Measurements from ENCODE around the gene LIPJ.

DNA sequence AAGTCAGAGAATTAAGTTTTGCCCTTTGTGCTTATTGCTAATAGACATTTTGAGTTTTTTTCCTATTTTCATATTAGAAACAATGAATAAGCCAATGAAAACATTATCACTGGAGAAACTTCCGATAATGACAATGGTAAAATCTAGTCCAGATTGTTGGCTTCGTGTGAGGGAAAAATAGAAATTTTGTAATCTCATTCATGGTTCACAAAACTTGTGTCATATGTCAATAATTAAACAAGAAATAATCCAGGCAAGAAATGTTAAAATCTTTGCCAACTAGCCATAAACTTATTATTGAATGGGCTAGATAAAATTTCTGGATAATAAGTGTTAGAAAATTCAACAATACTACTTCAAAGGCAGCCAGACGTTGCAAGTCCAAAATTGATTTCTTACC lies 40.1 kb upstream of the LIPJ start:
- TF ChIP-seq FOSL2 (CRISPR knock-in tag; IDR thresholded peaks at IDR 0.05) (no peak), SIN3B (IDR thresholded peaks at IDR 0.05; ENCODE audit: low read length) (no peak), POLR2AphosphoS2 (IDR thresholded peaks at IDR 0.05; ENCODE audit: low read depth, low read length) (no peak), MAZ (IDR thresholded peaks at IDR 0.05; ENCODE audit: borderline replicate concordance, low read depth, low read length) (no peak), MAZ (CRISPR knock-in tag; IDR thresholded peaks at IDR 0.05; ENCODE audit: low read depth) (no peak)
- TF ChIP-seq, protein P1, sequence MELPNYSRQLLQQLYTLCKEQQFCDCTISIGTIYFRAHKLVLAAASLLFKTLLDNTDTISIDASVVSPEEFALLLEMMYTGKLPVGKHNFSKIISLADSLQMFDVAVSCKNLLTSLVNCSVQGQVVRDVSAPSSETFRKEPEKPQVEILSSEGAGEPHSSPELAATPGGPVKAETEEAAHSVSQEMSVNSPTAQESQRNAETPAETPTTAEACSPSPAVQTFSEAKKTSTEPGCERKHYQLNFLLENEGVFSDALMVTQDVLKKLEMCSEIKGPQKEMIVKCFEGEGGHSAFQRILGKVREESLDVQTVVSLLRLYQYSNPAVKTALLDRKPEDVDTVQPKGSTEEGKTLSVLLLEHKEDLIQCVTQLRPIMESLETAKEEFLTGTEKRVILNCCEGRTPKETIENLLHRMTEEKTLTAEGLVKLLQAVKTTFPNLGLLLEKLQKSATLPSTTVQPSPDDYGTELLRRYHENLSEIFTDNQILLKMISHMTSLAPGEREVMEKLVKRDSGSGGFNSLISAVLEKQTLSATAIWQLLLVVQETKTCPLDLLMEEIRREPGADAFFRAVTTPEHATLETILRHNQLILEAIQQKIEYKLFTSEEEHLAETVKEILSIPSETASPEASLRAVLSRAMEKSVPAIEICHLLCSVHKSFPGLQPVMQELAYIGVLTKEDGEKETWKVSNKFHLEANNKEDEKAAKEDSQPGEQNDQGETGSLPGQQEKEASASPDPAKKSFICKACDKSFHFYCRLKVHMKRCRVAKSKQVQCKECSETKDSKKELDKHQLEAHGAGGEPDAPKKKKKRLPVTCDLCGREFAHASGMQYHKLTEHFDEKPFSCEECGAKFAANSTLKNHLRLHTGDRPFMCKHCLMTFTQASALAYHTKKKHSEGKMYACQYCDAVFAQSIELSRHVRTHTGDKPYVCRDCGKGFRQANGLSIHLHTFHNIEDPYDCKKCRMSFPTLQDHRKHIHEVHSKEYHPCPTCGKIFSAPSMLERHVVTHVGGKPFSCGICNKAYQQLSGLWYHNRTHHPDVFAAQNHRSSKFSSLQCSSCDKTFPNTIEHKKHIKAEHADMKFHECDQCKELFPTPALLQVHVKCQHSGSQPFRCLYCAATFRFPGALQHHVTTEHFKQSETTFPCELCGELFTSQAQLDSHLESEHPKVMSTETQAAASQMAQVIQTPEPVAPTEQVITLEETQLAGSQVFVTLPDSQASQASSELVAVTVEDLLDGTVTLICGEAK (IDR thresholded peaks at IDR 0.05) = no peak
- TF ChIP-seq, protein P1 (CRISPR knock-in tag; IDR thresholded peaks at IDR 0.05) = no peak
